K562 (cell line): ENCODE measurements around the gene TRABD. TPM values are rescaled to one million over a fixed set of nuclear protein-coding genes. Genes with fewer than 3 reads are reported as not detected.

Experiments
- BHLHE40 ChIP-seq: IDR thresholded peaks from 2 replicates; pipeline ENCODE4 v1.6.1; 2011; ENCODE audit warnings: low read length, improper control_type of control experiment
- HNRNPL ChIP-seq: fragments of 200-400 bp; formaldehyde crosslinking; IDR thresholded peaks from 2 replicates; pipeline ENCODE4 v1.6.1; 2017; ENCODE audit warnings: low read depth, mild to moderate bottlenecking, low read length
- L3MBTL2 ChIP-seq: fragments of 450-650 bp; IDR thresholded peaks from 2 replicates; pipeline ENCODE4 v1.6.1; 2016; ENCODE audit warnings: mild to moderate bottlenecking, moderate library complexity
- MXI1 ChIP-seq: IDR thresholded peaks from 2 replicates; pipeline ENCODE4 v1.6.1; 2011; ENCODE audit warnings: low read depth, mild to moderate bottlenecking, improper control_type of control experiment, low read length
- RAD51 ChIP-seq: fragments of 450-650 bp; IDR thresholded peaks from 2 replicates; pipeline ENCODE4 v1.7.1; 2016; ENCODE audit warnings: low read depth, mild to moderate bottlenecking, borderline replicate concordance
- RBM22 ChIP-seq: fragments of 200-400 bp; formaldehyde crosslinking; IDR thresholded peaks from 2 replicates; pipeline ENCODE4 v1.6.1; 2018; ENCODE audit warnings: low read length, low read depth; ENCODE audit not compliant: poor library complexity, severe bottlenecking
- TEAD2 ChIP-seq: fragments of 450-650 bp; IDR thresholded peaks from 2 replicates; pipeline ENCODE4 v1.6.1; 2016; ENCODE audit warnings: missing genetic modification characterization, control low read depth, missing compliant biosample characterization
- ZNF263 ChIP-seq: sonication (generic); formaldehyde crosslinking; IDR thresholded peaks from 2 replicates; pipeline ENCODE4 v1.8.0; 2022; ENCODE audit warnings: mild to moderate bottlenecking, missing genetic modification reagents, borderline replicate concordance
- polyA plus RNA-seq, 8 experiments: library from polyadenylated mRNA; depleted of rRNA in 4 of 8; stranded (reverse) in 5 of 8; unstranded in 3 of 8; fragments of >200 nt; fragmentation: Nextera tagmentation in 2 of 8; fragmentation: Illumina TruSeq in 1 of 8; extraction: Ambion mirVana in 2 of 8; extraction: Trizol in 1 of 8; gene quantifications; 2 replicates each; pipeline versions ENCODE4 v1.2.1 to v1.2.3, GENCODE V29; 2011 to 2014; ENCODE audit warnings: inconsistent platforms in 1 of 8, missing spikeins in 1 of 8
- total RNA-seq, 7 experiments: library from RNA; depleted of rRNA in 6 of 7; stranded (reverse); fragments of >200 nt in 6 of 7; fragmentation: Illumina TruSeq in 2 of 7; extraction: Trizol in 2 of 7; gene quantifications; 2 replicates each; pipeline versions ENCODE4 v1.2.1 to v1.2.3, GENCODE V29; 2011 to 2021; ENCODE audit warnings: low replicate concordance in 1 of 7
- TF ChIP-seq, protein P1 (sequence below): sonication (generic); formaldehyde crosslinking; IDR thresholded peaks from 2 replicates; pipeline ENCODE4 v1.8.0; 2022; ENCODE audit warnings: missing genetic modification reagents, mild to moderate bottlenecking, moderate library complexity, borderline replicate concordance
- TF ChIP-seq, protein P2 (sequence below), 2 experiments: fragments of 450-650 bp; formaldehyde crosslinking in 1 of 2; IDR thresholded peaks; 2 replicates each; pipeline versions ENCODE4 v1.4.0 to v1.6.1; 2014 to 2020; ENCODE audit warnings: mild to moderate bottlenecking in 2 of 2, borderline replicate concordance in 1 of 2, low read depth in 1 of 2
- TF ChIP-seq, protein P3 (sequence below), 2 experiments: fragments of 450-650 bp; conservative IDR thresholded peaks; 2 replicates each; pipeline ENCODE4 v1.6.1; 2017; ENCODE audit warnings: mild to moderate bottlenecking in 2 of 2, moderate library complexity in 2 of 2
- TF ChIP-seq, protein P4 (sequence below): fragments of 250-450 bp; sonication (Bioruptor Pico); IDR thresholded peaks from 2 replicates; pipeline ENCODE4 v1.4.0; 2020; ENCODE audit warnings: mild to moderate bottlenecking
- TF ChIP-seq, protein P5 (sequence below): sonication (generic); formaldehyde crosslinking; IDR thresholded peaks from 2 replicates; pipeline ENCODE4 v1.9.0; 2022; ENCODE audit warnings: mild to moderate bottlenecking, missing genetic modification reagents

TRABD gene
- total and polyA plus RNA-seq, 9 of the 15 experiments (the other 6 are each of a cell fraction or from before 2014, with no cell fraction given): 0.08 to 62.9 (median 14.0) TPM

GRCh38 chr22:50218996-50219727 is 33.4 kb downstream of the TRABD start (continued):
- TF ChIP-seq, protein P1, sequence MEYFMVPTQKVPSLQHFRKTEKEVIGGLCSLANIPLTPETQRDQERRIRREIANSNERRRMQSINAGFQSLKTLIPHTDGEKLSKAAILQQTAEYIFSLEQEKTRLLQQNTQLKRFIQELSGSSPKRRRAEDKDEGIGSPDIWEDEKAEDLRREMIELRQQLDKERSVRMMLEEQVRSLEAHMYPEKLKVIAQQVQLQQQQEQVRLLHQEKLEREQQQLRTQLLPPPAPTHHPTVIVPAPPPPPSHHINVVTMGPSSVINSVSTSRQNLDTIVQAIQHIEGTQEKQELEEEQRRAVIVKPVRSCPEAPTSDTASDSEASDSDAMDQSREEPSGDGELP (CRISPR knock-in tag): peak; percentile 32; the same call in 1 of the 2 replicates
- TF ChIP-seq, protein P2, sequence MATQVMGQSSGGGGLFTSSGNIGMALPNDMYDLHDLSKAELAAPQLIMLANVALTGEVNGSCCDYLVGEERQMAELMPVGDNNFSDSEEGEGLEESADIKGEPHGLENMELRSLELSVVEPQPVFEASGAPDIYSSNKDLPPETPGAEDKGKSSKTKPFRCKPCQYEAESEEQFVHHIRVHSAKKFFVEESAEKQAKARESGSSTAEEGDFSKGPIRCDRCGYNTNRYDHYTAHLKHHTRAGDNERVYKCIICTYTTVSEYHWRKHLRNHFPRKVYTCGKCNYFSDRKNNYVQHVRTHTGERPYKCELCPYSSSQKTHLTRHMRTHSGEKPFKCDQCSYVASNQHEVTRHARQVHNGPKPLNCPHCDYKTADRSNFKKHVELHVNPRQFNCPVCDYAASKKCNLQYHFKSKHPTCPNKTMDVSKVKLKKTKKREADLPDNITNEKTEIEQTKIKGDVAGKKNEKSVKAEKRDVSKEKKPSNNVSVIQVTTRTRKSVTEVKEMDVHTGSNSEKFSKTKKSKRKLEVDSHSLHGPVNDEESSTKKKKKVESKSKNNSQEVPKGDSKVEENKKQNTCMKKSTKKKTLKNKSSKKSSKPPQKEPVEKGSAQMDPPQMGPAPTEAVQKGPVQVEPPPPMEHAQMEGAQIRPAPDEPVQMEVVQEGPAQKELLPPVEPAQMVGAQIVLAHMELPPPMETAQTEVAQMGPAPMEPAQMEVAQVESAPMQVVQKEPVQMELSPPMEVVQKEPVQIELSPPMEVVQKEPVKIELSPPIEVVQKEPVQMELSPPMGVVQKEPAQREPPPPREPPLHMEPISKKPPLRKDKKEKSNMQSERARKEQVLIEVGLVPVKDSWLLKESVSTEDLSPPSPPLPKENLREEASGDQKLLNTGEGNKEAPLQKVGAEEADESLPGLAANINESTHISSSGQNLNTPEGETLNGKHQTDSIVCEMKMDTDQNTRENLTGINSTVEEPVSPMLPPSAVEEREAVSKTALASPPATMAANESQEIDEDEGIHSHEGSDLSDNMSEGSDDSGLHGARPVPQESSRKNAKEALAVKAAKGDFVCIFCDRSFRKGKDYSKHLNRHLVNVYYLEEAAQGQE (IDR thresholded peaks at IDR 0.05; ENCODE audit: borderline replicate concordance): 0 out of 2 replicates have a peak, but pooled peaks have one; percentile 5
- TF ChIP-seq, protein P2 (CRISPR knock-in tag; IDR thresholded peaks at IDR 0.05; ENCODE audit: low read depth): no peak
- TF ChIP-seq, protein P3, sequence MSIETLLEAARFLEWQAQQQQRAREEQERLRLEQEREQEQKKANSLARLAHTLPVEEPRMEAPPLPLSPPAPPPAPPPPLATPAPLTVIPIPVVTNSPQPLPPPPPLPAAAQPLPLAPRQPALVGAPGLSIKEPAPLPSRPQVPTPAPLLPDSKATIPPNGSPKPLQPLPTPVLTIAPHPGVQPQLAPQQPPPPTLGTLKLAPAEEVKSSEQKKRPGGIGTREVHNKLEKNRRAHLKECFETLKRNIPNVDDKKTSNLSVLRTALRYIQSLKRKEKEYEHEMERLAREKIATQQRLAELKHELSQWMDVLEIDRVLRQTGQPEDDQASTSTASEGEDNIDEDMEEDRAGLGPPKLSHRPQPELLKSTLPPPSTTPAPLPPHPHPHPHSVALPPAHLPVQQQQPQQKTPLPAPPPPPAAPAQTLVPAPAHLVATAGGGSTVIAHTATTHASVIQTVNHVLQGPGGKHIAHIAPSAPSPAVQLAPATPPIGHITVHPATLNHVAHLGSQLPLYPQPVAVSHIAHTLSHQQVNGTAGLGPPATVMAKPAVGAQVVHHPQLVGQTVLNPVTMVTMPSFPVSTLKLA (conservative IDR thresholded peaks at IDR 0.05): peak; percentile 88 to 90
- TF ChIP-seq L3MBTL2 (peak; percentile 78), ZNF263 (CRISPR knock-in tag) (0 out of 2 replicates have a peak, but pooled peaks have one; percentile 53), HNRNPL (0 out of 2 replicates have a peak, but pooled peaks have one; percentile 24), BHLHE40 (peak; percentile 97), RBM22 (peak; percentile 30), TEAD2 (tag) (no peak), RAD51 (peak; percentile 41; the same call in 1 of the 2 replicates), MXI1 (peak; percentile 80)
- TF ChIP-seq, protein P4, sequence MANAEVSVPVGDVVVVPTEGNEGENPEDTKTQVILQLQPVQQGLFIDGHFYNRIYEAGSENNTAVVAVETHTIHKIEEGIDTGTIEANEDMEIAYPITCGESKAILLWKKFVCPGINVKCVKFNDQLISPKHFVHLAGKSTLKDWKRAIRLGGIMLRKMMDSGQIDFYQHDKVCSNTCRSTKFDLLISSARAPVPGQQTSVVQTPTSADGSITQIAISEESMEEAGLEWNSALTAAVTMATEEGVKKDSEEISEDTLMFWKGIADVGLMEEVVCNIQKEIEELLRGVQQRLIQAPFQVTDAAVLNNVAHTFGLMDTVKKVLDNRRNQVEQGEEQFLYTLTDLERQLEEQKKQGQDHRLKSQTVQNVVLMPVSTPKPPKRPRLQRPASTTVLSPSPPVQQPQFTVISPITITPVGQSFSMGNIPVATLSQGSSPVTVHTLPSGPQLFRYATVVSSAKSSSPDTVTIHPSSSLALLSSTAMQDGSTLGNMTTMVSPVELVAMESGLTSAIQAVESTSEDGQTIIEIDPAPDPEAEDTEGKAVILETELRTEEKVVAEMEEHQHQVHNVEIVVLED (CRISPR knock-in tag): no peak
- TF ChIP-seq, protein P5, sequence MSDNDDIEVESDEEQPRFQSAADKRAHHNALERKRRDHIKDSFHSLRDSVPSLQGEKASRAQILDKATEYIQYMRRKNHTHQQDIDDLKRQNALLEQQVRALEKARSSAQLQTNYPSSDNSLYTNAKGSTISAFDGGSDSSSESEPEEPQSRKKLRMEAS: peak; percentile 96
